Keratinocyte (primary cell): ENCODE measurements around the gene DRICH1. TPM values are rescaled to one million over a fixed set of nuclear protein-coding genes. Genes with fewer than 3 reads are reported as not detected.
"Not testable (repeated sequence)": the region's sequence is repeated elsewhere in the genome, so short reads cannot be mapped to it uniquely, and the experiment has no call there.

Experiments
- DNase-seq: peaks from one replicate; pipeline ENCODE4 v3.0.0-alpha.2; 2011; ENCODE audit warnings: low read depth, missing footprints, low spot score
- FAIRE-seq: peaks from 2 replicates; lab custom pipeline; 2011; peaks lifted over from hg19 to GRCh38; lab: Jason Lieb, UNC
- H2AFZ ChIP-seq: 2 replicates; pipeline ENCODE4 v1.6.0; 2012; ENCODE audit warnings: low read length, control low read depth, inconsistent platforms; ENCODE audit not compliant: control insufficient read depth
- H3K27ac ChIP-seq: 2 replicates; pipeline ENCODE4 v1.5.1; 2011; ENCODE audit warnings: low read length; ENCODE audit not compliant: control insufficient read depth, insufficient read depth
- H3K27me3 ChIP-seq: 3 replicates; pipeline ENCODE4 v1.6.0; 2011; ENCODE audit warnings: low read length; ENCODE audit not compliant: control insufficient read depth, insufficient read depth; ENCODE audit errors: extremely low read depth
- H3K36me3 ChIP-seq, 2 experiments: 2 replicates in 1 of 2; 3 replicates in 1 of 2; pipeline ENCODE4 v1.5.1; 2011; ENCODE audit warnings: low read length in 2 of 2, mild to moderate bottlenecking in 1 of 2; ENCODE audit not compliant: control insufficient read depth in 2 of 2, insufficient read depth in 2 of 2; ENCODE audit errors: extremely low read depth in 1 of 2
- H3K4me1 ChIP-seq: 3 replicates; pipeline ENCODE4 v1.5.1; 2011; ENCODE audit warnings: low read length; ENCODE audit not compliant: control insufficient read depth, insufficient read depth; ENCODE audit errors: extremely low read depth
- H3K4me2 ChIP-seq: 3 replicates; pipeline ENCODE4 v1.6.0; 2011; ENCODE audit warnings: low read depth, low read length; ENCODE audit not compliant: control insufficient read depth, insufficient read depth; ENCODE audit errors: extremely low read depth
- H3K4me3 ChIP-seq, 3 experiments: fragments of 200-600 bp in 1 of 3; sonication (generic) in 1 of 3; 2 replicates in 2 of 3; 3 replicates in 1 of 3; pipeline ENCODE4 v1.5.1; 2011 to 2016; ENCODE audit warnings: low read length in 3 of 3, mild to moderate bottlenecking in 3 of 3, control low read depth in 2 of 3, inconsistent platforms in 1 of 3, low read depth in 1 of 3, mixed read lengths in 1 of 3, mixed run types in 1 of 3, moderate library complexity in 1 of 3; ENCODE audit not compliant: control insufficient read depth in 2 of 3, insufficient read depth in 2 of 3; ENCODE audit errors: extremely low read depth in 1 of 3
- H3K79me2 ChIP-seq: 2 replicates; pipeline ENCODE4 v1.6.0; 2012; ENCODE audit warnings: low read length; ENCODE audit not compliant: control insufficient read depth, insufficient read depth
- H3K9ac ChIP-seq: 3 replicates; pipeline ENCODE4 v1.6.0; 2011; ENCODE audit warnings: low read length; ENCODE audit not compliant: control insufficient read depth, insufficient read depth; ENCODE audit errors: extremely low read depth
- H3K9me1 ChIP-seq: 3 replicates; pipeline ENCODE4 v1.6.0; 2011; ENCODE audit warnings: low read length; ENCODE audit not compliant: control insufficient read depth, insufficient read depth; ENCODE audit errors: extremely low read depth
- H3K9me3 ChIP-seq: 2 replicates; pipeline ENCODE4 v1.5.1; 2012; ENCODE audit warnings: low read depth, low read length; ENCODE audit not compliant: control insufficient read depth
- H4K20me1 ChIP-seq: 3 replicates; pipeline ENCODE4 v1.6.0; 2011; ENCODE audit warnings: low read length; ENCODE audit not compliant: control insufficient read depth, insufficient read depth; ENCODE audit errors: extremely low read depth
- CTCF ChIP-seq, 3 experiments: IDR thresholded peaks in 1 of 3; conservative IDR thresholded peaks in 1 of 3; optimal IDR thresholded peaks in 1 of 3; 2 replicates in 2 of 3; 3 replicates in 1 of 3; pipeline versions ENCODE3 to v1.5.1; 2011; ENCODE audit warnings: low read length in 3 of 3, mild to moderate bottlenecking in 3 of 3, moderate library complexity in 2 of 3, control low read depth in 1 of 3, inconsistent platforms in 1 of 3; ENCODE audit not compliant: insufficient read depth in 2 of 3; ENCODE audit errors: extremely low read depth in 1 of 3
- EZH2 ChIP-seq: IDR thresholded peaks from one replicate; pipeline ENCODE4 v1.6.1; 2012; ENCODE audit warnings: inconsistent platforms, mild to moderate bottlenecking, low read length, moderate library complexity
- dilution Hi-C: fragments of 300-500 bp; cut with MboI; formaldehyde crosslinking; loops from one replicate; pipeline ENCODE4 v1.7.0; 2020; ENCODE audit warnings: low sequenced_read_pairs; ENCODE audit not compliant: extremely low pct_ligation_motif_present
- polyA plus RNA-seq, 5 experiments: library from polyadenylated mRNA; depleted of rRNA in 3 of 5; stranded (reverse) in 3 of 5; stranded (forward) in 1 of 5; unstranded in 1 of 5; fragments of >200 nt; gene quantifications; 1 replicate in 1 of 5; 2 replicates in 3 of 5; 3 replicates in 1 of 5; pipeline versions ENCODE4 v1.2.1 to v1.2.3, GENCODE V29; 2011 to 2012; ENCODE audit warnings: missing spikeins in 2 of 5, low read depth in 1 of 5, low replicate concordance in 1 of 5

The DRICH1 gene
- polyA plus RNA-seq, 1 donor (not counting 4 experiments of a cell fraction or from before 2014, with no cell fraction given), result 0.12 TPM

GRCh38 chr22:23651676-23652075 is 19.6 kb upstream of the DRICH1 start:
- Histone ChIP-seq H3K4me1 (no peaks in the 10 kb centered on the region), H2AFZ (no peak overlapping the region), H3K27me3 (no peaks in the 10 kb centered on the region), H3K27ac (no peak overlapping the region), H3K9me1 (no peaks in the 10 kb centered on the region), H4K20me1 (no peaks in the 10 kb centered on the region), H3K4me2 (no peak overlapping the region), H3K36me3 (peaks cover 0 to 3% of the 10 kb centered on the region in 2 experiments), H3K9me3 (no peaks in the 10 kb centered on the region), H3K79me2 (no peaks in the 10 kb centered on the region), H3K9ac (no peak overlapping the region), H3K4me3 (no peak overlapping the region)
- dilution Hi-C loops, result no loop called here
- DNase-seq, result no peak
- no peak for FAIRE-seq
- TF ChIP-seq EZH2 (no peak), CTCF (optimal IDR thresholded peaks at IDR 0.05 in 1 of 3, IDR thresholded peaks at IDR 0.05 in 1 of 3, conservative IDR thresholded peaks at IDR 0.05 in 1 of 3; ENCODE audit: extremely low read depth in 1 of 3, insufficient read depth in 2 of 3, low read length in 3 of 3) (no peak)

DNA sequence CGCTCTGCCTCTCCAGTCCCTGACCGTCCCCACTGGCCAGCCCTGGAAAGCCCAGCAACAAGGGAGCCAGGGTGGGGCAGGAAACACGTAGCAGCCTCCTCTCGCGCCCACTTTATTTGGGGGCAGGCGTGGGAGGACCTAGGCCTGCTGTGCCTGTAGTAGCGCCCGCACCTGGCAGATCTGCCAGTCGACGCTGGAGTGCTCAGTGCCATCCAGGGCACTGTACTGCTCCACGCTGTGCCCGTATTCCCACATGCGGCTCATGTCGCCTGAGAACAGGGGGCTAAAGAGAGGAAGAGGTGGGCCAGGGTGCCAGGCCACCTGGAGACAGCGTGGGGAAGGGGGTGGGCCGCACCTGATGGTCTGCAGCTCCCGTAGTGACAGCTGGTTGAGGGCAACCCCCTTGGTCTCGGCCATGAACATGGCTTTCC is 17.0 kb upstream of the DRICH1 start:
- no peaks in the 10 kb centered on the region for H3K27me3 ChIP-seq
- no peak for TF ChIP-seq EZH2
- TF ChIP-seq CTCF (optimal IDR thresholded peaks at IDR 0.05 in 1 of 3, IDR thresholded peaks at IDR 0.05 in 1 of 3, conservative IDR thresholded peaks at IDR 0.05 in 1 of 3; ENCODE audit: extremely low read depth in 1 of 3, insufficient read depth in 2 of 3, low read length in 3 of 3), result no peak
- DNase-seq, result no peak
- H3K4me1 ChIP-seq, result no peaks in the 10 kb centered on the region
- no peaks in the 10 kb centered on the region for H3K9me1 ChIP-seq
- no peak overlapping the region for H3K4me2 ChIP-seq
- dilution Hi-C loops, result no loop called here
- no peaks in the 10 kb centered on the region for H3K9me3 ChIP-seq
- H3K27ac ChIP-seq, result no peak overlapping the region
- no peaks in the 10 kb centered on the region for H4K20me1 ChIP-seq
- H3K79me2 ChIP-seq, result no peaks in the 10 kb centered on the region
- no peak for FAIRE-seq
- no peak overlapping the region for H2AFZ ChIP-seq
- no peak overlapping the region for H3K4me3 ChIP-seq
- peaks cover 0 to 3% of the 10 kb centered on the region in 2 experiments for H3K36me3 ChIP-seq
- no peak overlapping the region for H3K9ac ChIP-seq

- H4K20me1 ChIP-seq, H3K4me1 ChIP-seq, H3K9me3 ChIP-seq, H3K36me3 ChIP-seq, DNase-seq, H3K27me3 ChIP-seq, H3K4me3 ChIP-seq, H3K4me2 ChIP-seq, H3K9me1 ChIP-seq, H2AFZ ChIP-seq, H3K79me2 ChIP-seq, FAIRE-seq, H3K27ac ChIP-seq, dilution Hi-C loops, H3K9ac ChIP-seq: not testable (repeated sequence)
These were observed 14.4 kb upstream of the DRICH1 start for GRCh38 chr22:23646526-23646925.

DNA sequence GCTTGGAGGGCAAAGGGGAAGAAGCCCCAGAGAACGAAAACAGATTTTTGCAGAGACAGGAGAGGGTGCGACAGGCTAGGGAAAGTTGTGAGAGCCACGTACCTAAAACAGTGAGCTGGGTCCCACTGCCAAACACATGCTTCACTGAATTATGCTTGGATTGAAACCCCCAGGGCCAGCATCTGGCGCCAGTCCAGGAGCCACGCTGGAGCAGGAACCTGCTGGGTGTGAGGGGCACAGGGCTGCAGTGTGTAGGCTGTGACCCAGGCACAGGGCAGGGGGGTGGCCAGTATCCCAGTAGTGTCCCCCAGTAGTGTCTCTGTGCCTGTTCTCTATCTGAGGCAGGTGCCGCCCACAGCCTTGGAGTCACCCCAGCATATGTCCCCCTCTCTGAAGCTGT is 8.1 kb upstream of the DRICH1 start:
- H3K9ac ChIP-seq, H2AFZ ChIP-seq, FAIRE-seq, H3K27ac ChIP-seq, H3K27me3 ChIP-seq, DNase-seq, H3K79me2 ChIP-seq, H3K36me3 ChIP-seq, H3K9me3 ChIP-seq, H3K9me1 ChIP-seq, H3K4me2 ChIP-seq, H3K4me3 ChIP-seq, dilution Hi-C loops, H4K20me1 ChIP-seq, H3K4me1 ChIP-seq: not testable (repeated sequence)
